NOMO-1 treated with dmso at 0.1 percent for 144 hours (cell line): ENCODE measurements around the gene AKAP13.

ENCODE experiments used
- DNase-seq: peaks from one replicate; lab custom pipeline; 2025; ENCODE audit not compliant: unreplicated experiment; lab: John Stamatoyannopoulos, UW

The AKAP13 gene

DNA sequence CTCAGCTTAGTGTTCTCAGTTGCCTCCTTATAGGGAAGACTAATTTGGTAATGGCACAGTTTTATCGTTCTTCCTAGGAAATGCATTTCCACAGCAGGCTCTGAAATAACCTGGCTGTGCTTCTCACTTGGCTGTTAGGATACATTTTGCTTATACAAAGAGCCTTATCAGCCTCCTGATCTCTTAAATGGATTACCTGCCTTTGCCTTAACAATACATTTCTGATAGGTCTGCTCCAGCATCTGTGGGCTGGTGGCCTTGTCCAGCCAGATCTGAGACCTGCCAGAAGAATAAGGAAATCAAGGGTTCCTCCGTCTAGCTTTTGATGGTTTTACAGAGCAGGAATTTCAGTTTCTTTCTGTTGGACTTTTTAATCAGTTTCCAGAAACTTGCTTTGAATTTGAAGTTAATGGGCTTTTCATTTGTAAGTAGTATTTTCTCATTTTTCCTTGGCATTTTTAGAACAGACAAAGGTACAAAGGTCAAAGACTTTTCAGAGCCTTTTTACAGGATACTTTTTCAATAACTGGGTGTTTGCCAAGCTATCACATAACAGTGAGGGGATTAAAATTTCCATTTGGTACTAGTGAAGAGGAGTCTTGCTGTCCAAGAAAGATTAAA, 116.3 kb downstream of the AKAP13 start:
- no peak for DNase-seq

DNA sequence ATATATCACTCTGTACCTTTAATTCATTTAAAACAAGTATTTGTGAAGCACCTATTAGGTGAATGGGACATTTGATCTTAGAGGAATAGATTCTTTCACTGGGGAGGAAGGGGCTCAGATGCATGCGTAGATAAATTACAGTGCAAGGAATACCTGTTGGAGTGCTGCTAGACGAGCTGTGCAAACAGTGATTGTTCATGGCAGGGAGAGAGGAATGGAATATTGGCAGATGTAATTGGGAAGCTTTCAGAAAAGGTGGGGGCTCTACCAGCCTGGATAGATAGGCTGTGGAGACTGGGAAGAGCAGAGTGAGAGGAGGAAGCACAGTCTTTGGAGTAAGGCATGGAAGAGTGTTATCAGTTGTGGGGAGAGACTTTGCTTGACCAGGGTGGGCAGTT, 116.8 kb downstream of the AKAP13 start:
- no peak for DNase-seq

DNA sequence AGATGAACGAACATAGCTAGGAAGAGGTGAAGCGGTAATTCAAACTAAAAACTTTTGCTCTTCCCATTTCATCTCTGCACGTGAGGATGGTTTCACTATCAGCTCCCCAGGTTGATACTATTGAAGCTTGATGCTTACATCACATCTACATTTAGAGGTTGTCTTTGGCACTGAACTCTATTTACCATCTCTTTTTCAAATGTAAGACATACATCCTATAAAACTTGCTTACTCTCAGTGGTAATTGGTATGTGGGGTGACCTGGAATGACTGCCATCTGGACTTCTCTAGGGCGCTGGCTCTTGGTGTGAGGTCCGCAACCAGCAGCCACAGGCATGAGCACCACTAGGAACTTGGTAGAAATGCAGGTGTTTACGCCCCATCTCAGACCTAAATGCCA, 118.1 kb downstream of the AKAP13 start:
- DNase-seq = no peak

- no peak for DNase-seq
Measured at GRCh38 chr15:85499371-85499887, 119.0 kb downstream of the AKAP13 start.

- DNase-seq = no peak
Measured at GRCh38 chr15:85500060-85500708, 119.8 kb downstream of the AKAP13 start.

GRCh38 chr15:85500729-85501128, 120.3 kb downstream of the AKAP13 start:
- no peak for DNase-seq

- DNase-seq = no peak
Measured at GRCh38 chr15:85501574-85501973, 121.2 kb downstream of the AKAP13 start.

DNA sequence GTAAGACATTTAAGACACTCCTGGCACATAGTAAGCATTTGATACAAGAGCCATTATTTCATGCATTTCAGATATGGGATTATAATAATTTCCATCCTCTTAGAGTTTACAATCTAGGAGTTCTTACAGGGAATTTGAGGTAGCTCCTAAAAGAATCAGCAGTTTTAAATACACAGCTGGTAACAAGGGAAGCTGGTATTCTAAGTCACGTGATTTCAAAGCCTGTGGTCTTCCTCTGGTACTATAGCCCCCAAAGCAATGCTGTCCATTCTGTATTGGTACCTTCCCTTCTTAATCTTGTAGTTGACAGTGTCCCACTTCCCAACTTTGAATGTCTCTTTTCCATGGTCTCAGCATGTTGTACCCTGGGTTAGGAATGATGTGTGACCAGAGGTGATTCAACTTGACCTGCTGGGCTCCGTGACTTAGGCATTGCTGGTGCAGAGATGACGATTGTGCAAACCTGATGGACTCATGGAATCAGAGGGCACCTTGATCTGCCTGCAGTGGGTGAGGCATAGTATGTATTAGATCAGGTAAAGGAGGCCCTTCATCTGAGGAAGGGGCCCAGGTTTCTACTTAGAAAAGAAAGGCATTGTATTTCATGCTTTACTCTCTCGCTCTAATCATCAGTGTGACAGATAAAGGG, 122.9 kb downstream of the AKAP13 start:
- DNase-seq = no peak

DNA sequence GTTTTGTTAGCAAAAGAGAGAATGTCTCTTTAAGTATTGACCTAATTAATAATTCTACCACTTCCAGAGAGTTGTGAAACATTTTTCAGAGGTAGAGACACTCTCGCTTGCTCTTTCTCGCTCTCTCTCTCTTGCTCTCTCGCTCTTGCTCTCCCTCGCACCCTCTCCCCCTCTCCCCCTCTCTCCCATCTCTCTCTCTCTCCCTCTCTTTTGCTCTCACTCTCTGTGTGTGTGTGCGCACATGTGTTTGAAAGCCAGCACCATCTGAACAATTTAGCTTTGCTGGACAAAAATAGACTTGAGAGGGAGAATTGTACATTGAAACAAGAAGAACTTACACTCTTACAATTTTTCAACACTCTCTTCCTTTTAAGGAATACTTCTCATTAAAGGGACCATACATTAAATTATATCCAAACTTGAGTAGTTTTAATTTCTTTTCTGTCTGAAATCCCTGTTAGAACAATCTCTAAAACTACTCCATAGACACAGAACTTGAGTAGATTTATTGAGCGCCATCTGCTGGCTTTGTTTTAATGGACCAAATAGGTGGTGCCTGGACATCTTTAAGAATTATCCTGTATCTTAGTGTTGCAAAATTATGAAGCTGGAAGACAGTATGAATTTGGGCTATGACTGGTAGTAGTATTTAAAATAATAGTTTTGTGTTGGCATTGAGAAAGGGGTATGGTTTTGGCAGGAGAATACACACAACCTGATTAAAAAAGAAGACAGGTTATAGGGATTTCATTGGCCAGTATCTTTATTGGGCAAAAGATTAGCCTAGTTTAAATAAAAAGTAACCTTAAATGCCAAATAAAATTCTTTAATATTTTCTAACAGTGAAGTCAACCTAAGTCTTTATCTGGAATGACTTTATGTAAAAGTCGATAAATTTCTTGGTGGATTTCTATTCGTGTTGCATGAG, 124.6 kb downstream of the AKAP13 start:
- DNase-seq = no peak

DNA sequence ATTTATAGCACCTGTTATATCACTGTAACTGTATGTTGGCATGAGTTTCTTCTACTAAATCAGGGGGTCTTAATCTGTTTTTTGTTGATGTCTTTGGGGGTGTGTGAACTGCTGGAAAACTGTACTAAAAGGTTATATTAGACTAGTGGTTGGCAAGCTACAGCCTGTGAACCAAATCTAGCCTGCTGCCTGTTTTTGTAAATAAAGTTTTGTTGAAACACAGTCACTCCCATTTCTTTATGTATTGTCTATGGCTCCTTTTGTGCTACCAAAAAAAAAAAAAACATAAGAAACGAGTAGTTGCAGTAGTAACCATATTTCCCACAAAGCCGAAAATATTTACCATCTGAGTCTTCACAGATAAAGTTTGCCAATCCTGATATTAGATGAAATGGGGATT, 126.7 kb downstream of the AKAP13 start:
- no peak for DNase-seq

DNA sequence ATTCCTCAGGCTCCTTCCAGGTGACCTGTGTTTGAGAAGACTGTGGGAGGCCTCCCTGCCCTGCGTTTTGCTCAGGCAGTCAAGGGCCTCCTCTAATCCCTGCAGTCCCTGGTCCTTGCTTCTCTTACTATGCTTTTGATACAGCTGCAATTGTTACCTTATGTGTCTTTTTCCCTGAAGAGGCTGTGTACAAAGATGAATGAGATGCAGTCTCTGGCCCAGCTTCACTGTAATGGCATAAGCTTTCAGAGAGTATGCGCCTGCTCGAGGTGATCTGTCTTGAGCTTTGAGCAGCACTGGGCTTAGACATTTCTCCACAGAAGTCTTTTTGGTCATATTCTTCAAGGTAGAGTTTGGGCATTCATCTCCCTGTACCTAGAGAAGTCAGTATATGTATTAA, 129.6 kb downstream of the AKAP13 start:
- no peak for DNase-seq

GRCh38 chr15:85514413-85514812, 134.0 kb downstream of the AKAP13 start:
- no peak for DNase-seq

DNA sequence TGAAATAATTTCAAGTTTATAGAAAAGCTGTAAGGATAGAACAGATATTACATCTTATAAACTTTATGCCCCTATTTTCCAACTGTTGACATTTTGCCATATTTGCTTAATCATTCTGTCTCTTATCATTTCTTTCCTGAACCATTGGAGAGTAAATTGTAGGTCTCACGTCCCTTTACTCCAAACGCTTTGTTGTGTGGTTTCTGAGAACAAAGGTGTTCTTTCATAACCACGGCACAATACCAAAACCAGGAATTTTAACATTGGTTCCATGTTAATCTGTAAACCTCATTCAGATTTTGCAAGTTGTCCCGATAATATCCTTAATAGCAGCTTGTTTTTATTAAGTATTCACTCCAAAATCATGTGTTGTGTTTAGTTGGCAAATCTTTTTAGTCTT, 134.8 kb downstream of the AKAP13 start:
- no peak for DNase-seq

GRCh38 chr15:85517086-85517485, 136.7 kb downstream of the AKAP13 start:
- DNase-seq = no peak

DNA sequence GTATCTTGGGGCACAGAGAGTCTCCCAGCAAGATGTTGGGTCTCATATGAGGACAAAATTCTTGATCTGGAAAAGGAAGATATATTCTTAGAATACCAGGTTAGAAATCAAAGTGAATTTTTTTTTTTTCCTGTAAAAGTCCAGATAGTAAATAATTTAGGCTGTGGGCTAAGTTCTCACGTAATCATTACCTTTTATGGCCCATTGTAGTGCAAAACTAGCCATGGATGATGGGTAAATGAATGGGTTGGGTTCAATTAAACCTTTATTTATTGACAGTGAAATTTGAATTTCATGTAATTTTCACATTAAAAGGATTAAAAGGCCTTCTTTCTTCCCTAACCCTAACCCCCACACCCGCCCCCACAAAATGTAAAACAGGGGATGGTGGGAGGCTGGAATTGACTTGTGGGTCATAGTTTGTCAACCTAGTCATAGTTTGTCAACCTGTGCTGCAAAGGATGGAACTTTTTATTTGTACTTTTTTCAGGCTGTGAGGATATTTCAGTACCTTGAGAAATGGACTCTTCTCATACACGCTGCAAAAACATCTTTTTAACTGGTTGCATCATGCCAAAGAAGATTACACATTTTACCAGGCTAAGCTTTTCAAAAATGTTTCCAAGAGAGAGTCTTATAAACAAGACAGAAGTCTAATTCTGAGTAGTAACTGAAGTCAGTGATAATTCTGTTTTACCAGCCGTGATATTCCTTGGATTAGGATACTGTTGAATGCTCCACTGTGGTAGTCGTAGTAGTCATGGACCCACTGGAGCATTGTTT, 138.8 kb downstream of the AKAP13 start:
- DNase-seq = no peak

DNA sequence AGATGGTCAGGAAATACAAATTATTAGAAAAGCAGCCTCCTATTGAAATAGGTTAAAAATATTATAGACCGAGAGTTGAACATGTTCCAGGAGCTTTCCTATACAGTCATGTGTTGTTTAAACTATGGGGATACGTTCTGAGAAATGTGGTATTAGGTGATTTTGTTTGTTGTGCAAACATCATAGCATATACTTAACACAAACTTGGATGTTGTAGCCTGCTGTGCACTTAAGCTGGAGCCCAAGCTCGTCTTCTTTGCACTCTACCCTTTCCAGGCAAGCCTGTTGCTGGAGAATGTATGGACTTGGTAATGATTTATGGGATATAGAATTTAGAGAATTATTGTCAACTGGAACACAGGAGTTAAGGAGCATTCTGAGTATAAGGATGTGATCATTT, 140.2 kb downstream of the AKAP13 start:
- DNase-seq = no peak

DNA sequence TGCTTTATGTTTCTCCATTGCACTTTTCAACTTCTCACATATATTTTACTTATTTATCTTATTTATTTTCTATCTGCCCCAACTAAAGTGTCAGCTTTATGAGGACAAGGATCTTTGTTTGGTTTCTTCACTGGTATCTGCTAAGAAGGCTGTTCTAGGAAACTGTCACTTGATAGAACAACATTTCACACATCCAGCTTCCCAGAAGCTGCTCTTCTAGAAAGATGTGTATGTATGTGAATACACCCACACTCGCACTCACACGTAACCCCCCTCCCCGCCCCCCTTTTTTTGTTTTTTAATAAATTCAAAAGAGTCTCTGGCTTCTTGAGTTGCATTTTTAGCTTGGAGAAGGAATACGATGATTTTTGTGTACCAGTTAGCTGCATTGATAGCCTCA, 143.1 kb downstream of the AKAP13 start:
- DNase-seq = no peak

DNA sequence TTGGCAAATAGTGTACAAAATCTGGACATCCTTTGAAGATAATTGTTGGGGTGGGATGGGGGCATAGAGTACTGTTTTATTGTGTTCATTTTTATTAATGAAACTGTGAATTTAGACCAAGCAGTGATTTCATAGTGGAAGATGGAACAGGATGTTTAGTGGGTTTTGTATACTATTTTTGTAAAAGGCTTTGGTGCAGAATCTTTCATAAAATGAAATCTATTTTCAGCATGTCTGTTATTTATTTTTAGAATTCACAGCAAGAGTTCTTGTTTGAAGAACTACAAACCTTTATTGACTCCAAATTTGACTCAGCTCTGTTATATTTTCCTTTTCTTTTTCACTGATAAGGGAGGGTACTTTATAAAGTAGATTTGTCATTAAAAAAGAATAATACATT, 145.4 kb downstream of the AKAP13 start:
- no peak for DNase-seq

- DNase-seq = no peak
Measured at GRCh38 chr15:85527895-85528294, 147.5 kb downstream of the AKAP13 start.

DNA sequence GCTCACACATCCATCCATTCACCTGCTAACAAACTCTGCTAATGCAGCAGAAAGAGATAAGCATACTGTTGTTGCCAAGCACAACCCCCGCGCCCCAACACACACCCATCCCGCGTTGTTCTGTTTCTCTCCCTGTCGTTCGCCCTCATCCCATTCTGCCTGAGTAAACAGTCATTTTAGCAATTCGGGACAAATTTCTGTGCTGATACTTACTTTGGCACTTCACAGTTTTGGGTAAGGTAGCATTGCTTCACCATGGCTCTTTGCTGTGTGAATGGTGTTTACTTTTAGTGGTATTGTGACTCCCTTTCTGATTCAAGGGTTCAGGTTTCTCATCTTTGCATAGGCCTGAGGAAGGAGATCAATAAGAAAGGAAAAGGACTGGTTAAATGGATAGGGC, 149.7 kb downstream of the AKAP13 start:
- no peak for DNase-seq

DNA sequence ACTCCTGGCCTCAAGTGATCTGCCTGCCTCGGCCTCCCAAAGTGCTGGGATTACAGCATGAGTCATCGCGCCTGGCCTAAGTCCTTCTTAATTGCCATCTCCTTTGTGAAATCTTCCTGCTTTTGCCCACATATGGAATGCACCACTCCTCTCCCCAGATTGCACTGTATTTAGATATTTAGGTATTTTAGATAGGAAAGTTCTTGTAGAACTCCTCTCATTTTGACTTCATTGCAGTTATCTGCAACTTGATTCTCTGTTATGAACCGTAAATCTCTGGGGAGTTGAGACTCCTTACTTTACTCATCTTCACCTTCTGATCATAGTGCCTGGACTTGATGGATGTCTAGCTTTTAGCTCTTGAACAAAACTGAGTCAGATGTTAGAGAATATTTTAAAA, 150.7 kb downstream of the AKAP13 start:
- no peak for DNase-seq
